ENCODE measurements around the gene PTTG1.

DNA sequence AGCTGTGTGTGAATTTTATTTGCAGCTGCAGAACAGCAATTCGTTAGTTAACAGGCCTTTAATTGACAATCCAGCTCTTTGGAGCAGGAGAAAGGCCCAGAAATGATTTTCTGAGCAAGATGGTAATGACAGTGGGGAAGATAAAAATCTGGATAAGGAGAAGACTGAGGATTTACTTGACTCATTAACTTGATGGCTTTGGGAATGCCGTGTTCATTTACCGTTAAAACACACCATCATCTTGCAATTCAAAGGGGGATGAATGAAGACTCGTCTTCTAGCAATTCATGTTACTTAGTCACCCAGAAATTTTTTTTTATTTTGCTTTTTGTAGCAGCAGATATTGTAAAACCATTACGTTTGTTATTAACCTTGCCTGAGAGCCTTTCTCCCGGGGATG lies 52.0 kb downstream of the PTTG1 start:
- TF ChIP-seq ZNF274 (IDR thresholded peaks at IDR 0.05; ENCODE audit: low read depth, low read length) (no peak), SUZ12 (IDR thresholded peaks at IDR 0.05; ENCODE audit: extremely low read depth, insufficient read depth, insufficient read length) (no peak), YY1 (IDR thresholded peaks at IDR 0.05; ENCODE audit: insufficient read depth, insufficient read length) (no peak)
